ENCODE results near the gene STAB2.

- TF ChIP-seq CTCF (IDR thresholded peaks at IDR 0.05): no peak
- no peak for TF ChIP-seq POLR2A (IDR thresholded peaks at IDR 0.05)
Observed at GRCh38 chr12:103635419-103635818, 48.3 kb downstream of the STAB2 start.

All from lower leg skin (tissue), 3 donors.